ENCODE measurements around the gene ARSA. TPM values are rescaled to one million over a fixed set of nuclear protein-coding genes. Genes with fewer than 3 reads are reported as not detected.
A peak's percentile ranks its signal among the peaks of the same experiment; 100 is the strongest.

Gene ARSA
- total and polyA plus RNA-seq, 2 of the 13 experiments (the other 11 are each of a cell fraction or from before 2014, with no cell fraction given) = 9.0 to 11.5 TPM

- TF ChIP-seq, protein P1, sequence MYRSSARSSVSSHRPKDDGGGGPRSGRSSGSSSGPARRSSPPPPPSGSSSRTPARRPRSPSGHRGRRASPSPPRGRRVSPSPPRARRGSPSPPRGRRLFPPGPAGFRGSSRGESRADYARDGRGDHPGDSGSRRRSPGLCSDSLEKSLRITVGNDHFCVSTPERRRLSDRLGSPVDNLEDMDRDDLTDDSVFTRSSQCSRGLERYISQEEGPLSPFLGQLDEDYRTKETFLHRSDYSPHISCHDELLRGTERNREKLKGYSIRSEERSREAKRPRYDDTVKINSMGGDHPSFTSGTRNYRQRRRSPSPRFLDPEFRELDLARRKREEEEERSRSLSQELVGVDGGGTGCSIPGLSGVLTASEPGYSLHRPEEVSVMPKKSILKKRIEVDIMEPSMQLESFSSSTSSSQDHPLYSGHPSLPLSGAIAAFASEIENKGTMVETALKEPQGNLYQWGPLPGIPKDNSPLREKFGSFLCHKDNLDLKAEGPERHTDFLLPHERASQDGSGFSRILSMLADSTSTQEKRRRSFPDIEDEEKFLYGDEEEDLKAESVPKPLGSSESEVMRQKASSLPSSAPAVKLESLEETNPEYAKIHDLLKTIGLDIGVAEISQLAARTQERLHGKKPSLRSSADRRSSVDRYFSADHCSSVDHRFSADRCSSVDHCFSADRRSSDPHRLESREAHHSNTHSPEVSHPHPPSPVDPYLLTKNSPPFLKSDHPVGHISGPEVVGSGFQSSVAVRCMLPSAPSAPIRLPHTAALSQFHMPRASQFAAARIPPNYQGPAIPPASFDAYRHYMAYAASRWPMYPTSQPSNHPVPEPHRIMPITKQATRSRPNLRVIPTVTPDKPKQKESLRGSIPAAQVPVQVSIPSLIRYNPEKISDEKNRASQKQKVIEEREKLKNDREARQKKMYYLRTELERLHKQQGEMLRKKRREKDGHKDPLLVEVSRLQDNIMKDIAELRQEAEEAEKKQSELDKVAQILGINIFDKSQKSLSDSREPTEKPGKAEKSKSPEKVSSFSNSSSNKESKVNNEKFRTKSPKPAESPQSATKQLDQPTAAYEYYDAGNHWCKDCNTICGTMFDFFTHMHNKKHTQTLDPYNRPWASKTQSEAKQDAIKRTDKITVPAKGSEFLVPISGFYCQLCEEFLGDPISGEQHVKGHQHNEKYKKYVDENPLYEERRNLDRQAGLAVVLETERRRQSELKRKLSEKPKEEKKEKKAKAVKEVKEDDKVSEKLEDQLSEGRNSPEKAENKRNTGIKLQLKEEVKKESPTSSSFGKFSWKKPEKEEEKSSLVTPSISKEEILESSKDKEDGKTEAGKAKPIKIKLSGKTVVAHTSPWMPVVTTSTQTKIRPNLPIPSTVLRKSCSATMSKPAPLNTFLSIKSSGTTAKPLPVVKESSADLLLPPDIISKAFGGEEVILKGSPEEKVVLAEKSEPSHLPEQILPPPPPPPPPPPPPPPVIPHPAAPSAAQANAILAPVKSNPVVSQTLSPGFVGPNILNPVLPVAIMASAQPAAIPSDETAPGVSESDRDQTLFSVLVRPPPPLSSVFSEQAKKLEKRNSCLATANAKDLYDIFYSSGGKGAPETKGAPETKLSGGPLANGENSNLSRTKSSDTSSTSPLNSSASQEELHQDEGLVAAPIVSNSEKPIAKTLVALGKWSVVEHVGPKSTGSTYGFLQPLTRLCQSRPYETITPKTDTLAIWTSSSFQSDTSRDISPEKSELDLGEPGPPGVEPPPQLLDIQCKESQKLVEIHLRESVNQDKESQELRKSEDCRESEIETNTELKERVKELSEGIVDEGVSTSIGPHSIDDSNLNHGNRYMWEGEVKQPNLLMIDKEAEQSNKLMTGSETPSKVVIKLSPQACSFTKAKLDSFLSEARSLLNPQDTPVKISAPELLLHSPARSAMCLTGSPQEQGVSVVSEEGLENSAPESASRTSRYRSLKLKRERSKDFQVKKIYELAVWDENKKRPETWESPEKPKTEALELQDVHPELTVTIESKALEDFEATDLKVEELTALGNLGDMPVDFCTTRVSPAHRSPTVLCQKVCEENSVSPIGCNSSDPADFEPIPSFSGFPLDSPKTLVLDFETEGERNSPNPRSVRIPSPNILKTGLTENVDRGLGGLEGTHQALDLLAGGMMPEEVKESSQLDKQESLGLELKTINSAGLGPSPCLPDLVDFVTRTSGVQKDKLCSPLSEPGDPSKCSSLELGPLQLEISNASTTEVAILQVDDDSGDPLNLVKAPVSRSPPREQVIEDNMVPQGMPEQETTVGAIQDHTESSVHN (CRISPR knock-in tag; IDR thresholded peaks at IDR 0.05) = no peak
- TF ChIP-seq, protein P2, sequence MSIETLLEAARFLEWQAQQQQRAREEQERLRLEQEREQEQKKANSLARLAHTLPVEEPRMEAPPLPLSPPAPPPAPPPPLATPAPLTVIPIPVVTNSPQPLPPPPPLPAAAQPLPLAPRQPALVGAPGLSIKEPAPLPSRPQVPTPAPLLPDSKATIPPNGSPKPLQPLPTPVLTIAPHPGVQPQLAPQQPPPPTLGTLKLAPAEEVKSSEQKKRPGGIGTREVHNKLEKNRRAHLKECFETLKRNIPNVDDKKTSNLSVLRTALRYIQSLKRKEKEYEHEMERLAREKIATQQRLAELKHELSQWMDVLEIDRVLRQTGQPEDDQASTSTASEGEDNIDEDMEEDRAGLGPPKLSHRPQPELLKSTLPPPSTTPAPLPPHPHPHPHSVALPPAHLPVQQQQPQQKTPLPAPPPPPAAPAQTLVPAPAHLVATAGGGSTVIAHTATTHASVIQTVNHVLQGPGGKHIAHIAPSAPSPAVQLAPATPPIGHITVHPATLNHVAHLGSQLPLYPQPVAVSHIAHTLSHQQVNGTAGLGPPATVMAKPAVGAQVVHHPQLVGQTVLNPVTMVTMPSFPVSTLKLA (IDR thresholded peaks at IDR 0.05) = peak; percentile 55
- no peak for TF ChIP-seq ZBTB42 (CRISPR knock-in tag; IDR thresholded peaks at IDR 0.05)
- no peak for TF ChIP-seq ZNF512 (CRISPR knock-in tag; IDR thresholded peaks at IDR 0.05)
- no peak for TF ChIP-seq TSC22D2 (CRISPR knock-in tag; IDR thresholded peaks at IDR 0.05; ENCODE audit: borderline replicate concordance)
- TF ChIP-seq PBX2 (CRISPR knock-in tag; IDR thresholded peaks at IDR 0.05) = no peak
- no peak for TF ChIP-seq HNF1A (IDR thresholded peaks at IDR 0.05; ENCODE audit: low read depth)
- 0 out of 2 replicates have a peak, but pooled peaks have one; percentile 28 for TF ChIP-seq HNF1A (CRISPR knock-in tag; IDR thresholded peaks at IDR 0.05; ENCODE audit: borderline replicate concordance)
- TF ChIP-seq RFXAP (CRISPR knock-in tag; IDR thresholded peaks at IDR 0.05; ENCODE audit: borderline replicate concordance) = 0 out of 2 replicates have a peak, but pooled peaks have one; percentile 63
- no peak for TF ChIP-seq ZNF546 (CRISPR knock-in tag; conservative IDR thresholded peaks at IDR 0.05)
Measured at GRCh38 chr22:50622723-50623327, 5.1 kb downstream of the ARSA start (continued).

Measured in HepG2 (cell line).